CD4-positive, alpha-beta T cell treated with Interleukin-10 for 1 hour (primary cell): ENCODE data around the gene ITPA.

Source experiments
- DNase-seq: peaks from one replicate; pipeline ENCODE4 v3.0.0-alpha.2; 2020

Gene ITPA

GRCh38 chr20:3229158-3229557 lies 19.9 kb downstream of the ITPA start:
- DNase-seq, result no peak

GRCh38 chr20:3229798-3230197 lies 20.5 kb downstream of the ITPA start:
- no peak for DNase-seq

GRCh38 chr20:3231116-3231515 lies 21.8 kb downstream of the ITPA start:
- DNase-seq, result no peak

- DNase-seq, result no peak
These were observed 22.7 kb downstream of the ITPA start for GRCh38 chr20:3231889-3232588.

GRCh38 chr20:3233131-3233990 lies 24.1 kb downstream of the ITPA start:
- DNase-seq, result no peak

GRCh38 chr20:3233991-3234498 lies 24.7 kb downstream of the ITPA start:
- DNase-seq, result no peak

- DNase-seq, result no peak
These were observed 26.5 kb downstream of the ITPA start for GRCh38 chr20:3235666-3236324.

- DNase-seq, result no peak
These were observed 28.0 kb downstream of the ITPA start for GRCh38 chr20:3237011-3237957.

- DNase-seq, result no peak
These were observed 28.8 kb downstream of the ITPA start for GRCh38 chr20:3237958-3238615.

- DNase-seq, result peak; percentile 41
These were observed 29.3 kb downstream of the ITPA start for GRCh38 chr20:3238616-3239025.

- DNase-seq, result peak; percentile 31
These were observed 29.9 kb downstream of the ITPA start, which contains the start of gene SLC4A11 for GRCh38 chr20:3239026-3239866. TSS of gene SLC4A11 (minus strand) at chr20:3239190. CDS start at chr20:3239137, 53 bp downstream.

- no peak for DNase-seq
These were observed 30.8 kb downstream of the ITPA start for GRCh38 chr20:3239867-3240775.

- no peak for DNase-seq
These were observed 31.6 kb downstream of the ITPA start for GRCh38 chr20:3240776-3241363.

GRCh38 chr20:3242172-3242692 lies 32.9 kb downstream of the ITPA start:
- DNase-seq, result no peak

GRCh38 chr20:3243718-3244358 lies 34.5 kb downstream of the ITPA start:
- no peak for DNase-seq

GRCh38 chr20:3244613-3245012 lies 35.3 kb downstream of the ITPA start:
- DNase-seq, result no peak

GRCh38 chr20:3245156-3245555 lies 35.9 kb downstream of the ITPA start:
- no peak for DNase-seq

GRCh38 chr20:3245711-3246110 lies 36.4 kb downstream of the ITPA start:
- no peak for DNase-seq
